HG03064 (cell line): Measurements from ENCODE around the gene B4GALT2.

Source experiments
- ATAC-seq: cut with Tn5 transposase; IDR thresholded peaks from one replicate; pipeline ENCODE4 v1.9.1; 2021; ENCODE audit warnings: low read depth; ENCODE audit not compliant: unreplicated experiment

The B4GALT2 gene

DNA sequence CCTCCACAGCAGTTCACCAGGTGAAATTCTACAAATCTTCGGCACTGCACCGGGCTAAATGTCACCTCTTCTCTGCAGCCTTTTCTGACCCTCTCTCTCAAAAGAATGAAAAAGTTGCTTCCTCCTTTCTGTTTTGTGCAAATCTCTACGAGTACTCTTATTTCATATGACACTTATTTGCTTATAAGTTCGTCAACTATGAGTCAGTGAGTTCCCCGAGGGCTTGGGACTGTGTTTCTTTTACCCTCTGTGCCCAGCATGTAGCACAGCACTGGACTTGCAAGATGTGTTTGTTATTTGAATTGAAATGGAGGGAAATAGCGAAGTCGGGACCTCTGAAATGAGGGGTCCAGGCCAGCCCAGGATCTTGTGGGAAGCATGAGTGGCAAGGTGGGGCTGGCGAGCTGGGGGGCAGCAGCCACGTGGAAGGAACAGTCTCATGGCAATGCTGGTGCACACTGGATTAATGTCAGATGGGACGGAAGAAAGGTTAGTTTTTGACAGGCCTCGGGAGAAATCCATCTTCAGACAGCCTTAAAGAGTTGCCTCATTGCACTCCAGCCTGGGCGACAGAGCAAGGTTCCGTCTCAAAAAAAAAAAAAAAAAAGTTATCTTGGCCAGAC, 46.0 kb downstream of the B4GALT2 start:
- ATAC-seq = no peak

GRCh38 chr1:44025816-44026215, 46.8 kb downstream of the B4GALT2 start:
- ATAC-seq = no peak

- ATAC-seq = no peak
Measured at GRCh38 chr1:44027320-44027719, 48.3 kb downstream of the B4GALT2 start.

GRCh38 chr1:44029260-44029910, 50.4 kb downstream of the B4GALT2 start:
- ATAC-seq = peak; percentile 12

- ATAC-seq = peak; percentile 78
Measured at GRCh38 chr1:44029911-44030604, 51.0 kb downstream of the B4GALT2 start.

- ATAC-seq = peak; percentile 13
Measured at GRCh38 chr1:44030605-44031251, 51.7 kb downstream of the B4GALT2 start.

DNA sequence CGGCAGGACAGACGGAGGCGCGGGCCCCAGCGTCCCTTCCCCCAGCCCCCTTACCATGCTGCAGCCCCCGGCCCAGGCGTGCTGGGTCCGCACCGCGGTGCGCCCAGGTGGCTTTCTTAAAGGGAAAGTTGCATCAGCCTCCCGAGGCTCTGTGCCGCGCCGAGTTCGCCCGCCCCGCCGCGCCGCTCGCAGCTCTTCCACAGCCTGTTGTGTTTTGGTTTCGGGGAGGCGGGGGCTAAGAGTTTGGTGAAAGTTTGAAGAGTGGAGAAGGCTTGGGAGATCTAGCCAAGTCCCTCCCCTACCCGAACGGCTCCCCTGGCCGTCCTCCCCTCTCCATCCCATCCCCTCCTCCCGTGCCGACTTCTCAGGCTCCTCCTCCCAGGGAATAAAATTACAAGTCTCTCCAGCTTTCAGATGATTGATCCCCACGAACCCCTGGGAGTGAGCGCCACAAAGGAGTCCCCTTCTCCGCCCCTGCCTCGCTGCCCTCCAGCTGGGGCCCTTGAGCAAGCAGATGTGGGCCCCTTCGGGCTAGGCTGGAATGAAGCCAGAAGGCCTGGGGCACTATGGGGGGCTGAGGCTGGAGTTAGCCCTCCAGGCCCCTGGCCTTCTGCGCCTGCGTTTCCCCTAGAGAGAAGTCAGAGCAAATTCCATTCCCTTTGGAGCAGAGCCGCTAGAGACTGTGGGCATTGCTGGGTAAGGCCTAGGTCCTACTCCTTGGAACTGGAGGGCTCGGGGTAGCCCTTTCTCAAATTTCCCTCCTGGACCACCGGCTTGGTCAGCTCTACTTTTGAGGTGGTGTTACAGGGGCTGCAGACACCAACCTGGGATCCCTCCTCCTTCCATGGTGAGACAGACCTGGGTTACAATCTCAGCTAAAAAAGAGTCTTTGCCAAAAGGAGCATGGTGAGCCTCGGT, 52.5 kb downstream of the B4GALT2 start, which contains the start of gene SLC6A9:
Gene SLC6A9, minus strand, starts transcription at position 211 of the 918 bp plus-strand sequence. CDS start 7,185 bp downstream, outside the sequence.
- ATAC-seq = no peak

GRCh38 chr1:44032170-44032790, 53.3 kb downstream of the B4GALT2 start:
- no peak for ATAC-seq

DNA sequence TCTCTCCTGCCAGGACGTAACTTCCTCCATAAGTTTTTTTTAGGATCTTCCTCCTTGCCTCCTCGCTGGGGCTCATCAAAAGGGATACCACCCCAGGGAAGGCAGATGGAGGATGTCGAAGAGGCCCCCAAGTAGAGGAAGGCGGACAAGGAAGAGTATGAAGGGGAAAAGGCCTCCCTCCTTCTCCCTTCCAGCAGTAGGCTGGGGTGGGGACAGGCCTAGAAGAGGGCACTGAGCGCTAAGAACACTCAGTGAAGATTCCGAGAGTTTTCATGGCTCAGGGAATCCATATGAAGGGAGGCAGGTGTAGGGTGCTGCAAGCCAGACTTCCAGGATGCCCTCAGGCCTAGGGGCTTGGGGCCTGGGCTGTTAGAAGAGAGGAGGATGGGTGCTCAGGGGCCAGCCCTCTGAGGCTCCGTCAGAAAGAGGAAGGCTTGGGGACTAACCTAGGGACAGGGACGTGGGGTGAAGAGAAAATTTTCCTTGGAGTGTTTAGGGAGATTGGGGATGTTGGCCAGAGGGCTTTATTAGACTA, 54.1 kb downstream of the B4GALT2 start:
- no peak for ATAC-seq

DNA sequence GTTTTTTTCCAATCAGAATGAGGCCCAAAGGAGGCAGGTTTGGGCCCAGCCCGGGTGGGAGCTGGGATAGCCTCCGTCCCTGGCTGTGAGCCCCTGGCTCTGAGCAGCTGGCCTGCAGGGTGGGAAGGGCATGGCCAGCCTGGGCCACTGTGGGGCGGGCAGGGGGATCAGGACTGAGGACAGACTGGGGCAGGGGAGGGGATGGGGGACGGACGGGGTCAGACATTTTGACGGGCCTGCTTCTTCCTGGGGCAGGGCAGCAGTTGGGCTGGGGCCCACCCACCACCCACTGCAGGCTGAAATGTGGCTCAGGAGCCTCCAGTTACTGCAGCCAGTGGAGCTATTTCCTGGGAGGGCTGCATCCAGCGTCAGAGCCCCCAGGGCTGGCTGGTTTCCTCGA, 54.7 kb downstream of the B4GALT2 start:
- no peak for ATAC-seq

- ATAC-seq = no peak
Measured at GRCh38 chr1:44034423-44034822, 55.4 kb downstream of the B4GALT2 start.

GRCh38 chr1:44034976-44035716, 56.1 kb downstream of the B4GALT2 start:
- no peak for ATAC-seq

GRCh38 chr1:44035726-44036408, 56.9 kb downstream of the B4GALT2 start:
- ATAC-seq = no peak

GRCh38 chr1:44036409-44037139, 57.6 kb downstream of the B4GALT2 start:
- no peak for ATAC-seq

DNA sequence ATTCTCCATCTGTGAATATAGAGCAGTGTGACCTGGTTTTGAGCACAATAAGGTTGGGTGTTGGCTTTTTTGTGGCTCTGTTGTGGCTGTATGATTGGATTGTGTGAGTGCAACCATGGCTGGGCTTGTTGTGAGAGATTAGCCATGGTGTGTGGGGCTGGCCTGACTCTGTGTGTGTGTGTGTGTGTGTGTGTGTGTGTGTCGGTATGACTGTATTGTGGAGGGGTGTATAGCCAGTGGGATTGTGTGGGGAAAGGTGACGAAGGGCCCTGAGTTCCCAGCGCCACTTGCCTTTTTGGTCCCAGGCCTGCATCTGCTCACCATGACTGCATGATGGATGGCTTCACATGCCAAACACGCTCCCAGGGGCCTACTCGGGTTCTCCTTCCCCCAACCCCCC, 58.1 kb downstream of the B4GALT2 start:
- ATAC-seq = no peak

DNA sequence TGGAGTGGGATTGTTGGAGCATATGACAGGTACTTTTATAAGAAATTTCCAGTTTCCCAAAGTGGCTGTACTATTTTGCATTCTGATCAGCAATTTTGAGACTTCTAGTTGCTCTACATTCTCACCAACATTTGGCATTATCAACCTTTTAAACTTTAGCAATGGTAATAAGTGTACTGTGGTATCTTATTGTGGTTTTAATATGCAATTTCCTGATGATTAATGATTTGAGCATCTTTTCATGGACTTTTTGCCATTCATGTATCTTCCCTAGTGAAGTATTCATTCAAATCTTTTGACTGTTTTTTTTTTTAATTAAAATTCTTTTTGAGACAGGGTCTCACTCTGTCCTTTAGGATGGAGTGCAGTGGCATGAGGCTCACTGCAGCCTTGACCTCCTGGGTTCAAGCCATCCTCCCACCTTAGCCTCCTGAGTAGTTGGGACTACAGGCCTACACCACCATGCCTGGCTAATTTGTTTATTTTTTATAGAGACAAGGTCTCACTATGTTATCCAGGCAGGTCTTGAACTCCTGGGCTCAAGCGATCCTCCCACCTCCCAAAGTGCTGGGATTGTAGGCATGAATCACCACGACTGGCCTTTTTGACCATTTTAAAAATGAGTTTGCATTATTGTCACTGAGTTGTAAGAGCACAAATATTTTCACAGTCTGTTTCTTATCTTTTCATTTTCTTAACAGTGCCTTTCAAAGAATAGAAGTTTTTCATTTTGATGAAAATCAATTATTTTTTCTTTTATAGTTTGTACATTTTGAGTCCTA, 60.1 kb downstream of the B4GALT2 start:
- no peak for ATAC-seq

GRCh38 chr1:44040418-44040817, 61.4 kb downstream of the B4GALT2 start:
- no peak for ATAC-seq
